OCI-LY7 (cell line): Measurements from ENCODE around the gene NRG4. TPM values are rescaled to one million over a fixed set of nuclear protein-coding genes. Genes with fewer than 3 reads are reported as not detected.
"Not testable (repeated sequence)": the region's sequence is repeated elsewhere in the genome, so short reads cannot be mapped to it uniquely, and the experiment has no call there.

ENCODE experiments used
- BruUV-seq: library from RNA; stranded (reverse); fragments of 400-500 nt; replicated peaks from 2 replicates; lab custom pipeline; 2021; lab: Mats Ljungman, UMichigan
- CTCF ChIA-PET: fragments of 300-600 bp; sonication (Branson Sonifier 250); formaldehyde crosslinking; loops from one replicate; lab custom pipeline; 2022; ENCODE audit warnings: antibody characterized with exemption; ENCODE audit not compliant: unreplicated experiment; lab: Charles Lee
- POLR2A ChIA-PET: fragments of 300-600 bp; sonication (Branson Sonifier 250); formaldehyde crosslinking; loops from one replicate; lab custom pipeline; 2022; ENCODE audit warnings: antibody characterized with exemption; lab: Charles Lee
- DNase-seq: peaks from one replicate; pipeline ENCODE4 v3.0.0-alpha.2; 2015; ENCODE audit warnings: low spot score
- H2AFZ ChIP-seq: fragments of 200-600 bp; sonication (generic), shearing (Covaris generic); 2 replicates; pipeline ENCODE4 v1.6.1; 2014; ENCODE audit warnings: mild to moderate bottlenecking, antibody characterized with exemption, low read length, moderate library complexity
- H3K27ac ChIP-seq: fragments of 200-600 bp; sonication (generic); 2 replicates; pipeline ENCODE4 v1.5.1; 2014; ENCODE audit warnings: mixed run types, low read depth, mild to moderate bottlenecking, moderate library complexity, low read length, inconsistent platforms; ENCODE audit not compliant: poor library complexity, severe bottlenecking
- H3K36me3 ChIP-seq: fragments of 200-600 bp; sonication (generic); 2 replicates; pipeline ENCODE4 v1.6.1; 2014; ENCODE audit warnings: mild to moderate bottlenecking, antibody characterized with exemption, low read length, moderate library complexity, mixed read lengths; ENCODE audit not compliant: insufficient read depth
- H3K4me1 ChIP-seq: fragments of 200-600 bp; sonication (generic); 2 replicates; pipeline ENCODE4 v1.5.1; 2014; ENCODE audit warnings: mild to moderate bottlenecking, low read length; ENCODE audit not compliant: insufficient read depth, poor library complexity, severe bottlenecking
- H3K4me2 ChIP-seq: fragments of 200-600 bp; sonication (generic); 2 replicates; pipeline ENCODE4 v1.6.1; 2014; ENCODE audit warnings: mild to moderate bottlenecking, low read length
- H3K4me3 ChIP-seq: fragments of 200-600 bp; sonication (generic); 2 replicates; pipeline ENCODE4 v1.5.1; 2014; ENCODE audit warnings: mild to moderate bottlenecking, low read depth, low read length; ENCODE audit not compliant: poor library complexity, severe bottlenecking
- H3K79me2 ChIP-seq: fragments of 200-600 bp; sonication (generic); 2 replicates; pipeline ENCODE4 v1.6.1; 2016; ENCODE audit warnings: low read depth, mild to moderate bottlenecking, low read length, moderate library complexity, mixed read lengths; ENCODE audit not compliant: insufficient read depth
- H3K9me2 ChIP-seq: fragments of 200-600 bp; sonication (generic); 2 replicates; pipeline ENCODE4 v1.6.1; 2016; ENCODE audit warnings: mild to moderate bottlenecking, low read length, mixed read lengths; ENCODE audit not compliant: insufficient read depth
- H3K9me3 ChIP-seq: fragments of 200-600 bp; sonication (generic); 2 replicates; pipeline ENCODE4 v1.6.1; 2014; ENCODE audit warnings: mild to moderate bottlenecking, mixed run types, low read length, mixed read lengths
- H4K20me1 ChIP-seq: fragments of 200-600 bp; sonication (generic); 2 replicates; pipeline ENCODE4 v1.6.1; 2014; ENCODE audit warnings: mild to moderate bottlenecking, antibody characterized with exemption, low read length, moderate library complexity, mixed read lengths; ENCODE audit not compliant: insufficient read depth
- EZH2phosphoT487 ChIP-seq: fragments of 200-600 bp; sonication (generic); IDR thresholded peaks from 2 replicates; pipeline ENCODE4 v1.6.1; 2018; ENCODE audit warnings: low read depth, borderline replicate concordance, mild to moderate bottlenecking, mixed run types, antibody characterized with exemption, low read length, moderate library complexity, mixed read lengths
- intact Hi-C: fragments of 100-400 bp; cut with micrococcal nuclease; formaldehyde crosslinking; loops from one replicate; pipeline ENCODE4 v1.10.0; 2022; ENCODE audit not compliant: unreplicated experiment
- total RNA-seq, 2 experiments: library from RNA; depleted of rRNA in 1 of 2; stranded (reverse); fragments of >200 nt in 1 of 2; shearing (Covaris generic) in 1 of 2; gene quantifications; 2 replicates each; pipeline ENCODE4 v1.2.3, GENCODE V29; 2014 to 2022
- TF ChIP-seq, protein P1 (sequence below): fragments of 200-600 bp; sonication (generic); conservative IDR thresholded peaks from 2 replicates; pipeline ENCODE4 v1.5.1; 2014; ENCODE audit warnings: mild to moderate bottlenecking, antibody characterized with exemption, low read length, moderate library complexity, mixed read lengths

The NRG4 gene
- total RNA-seq, 2 experiments from 2014 or later = not detected

DNA sequence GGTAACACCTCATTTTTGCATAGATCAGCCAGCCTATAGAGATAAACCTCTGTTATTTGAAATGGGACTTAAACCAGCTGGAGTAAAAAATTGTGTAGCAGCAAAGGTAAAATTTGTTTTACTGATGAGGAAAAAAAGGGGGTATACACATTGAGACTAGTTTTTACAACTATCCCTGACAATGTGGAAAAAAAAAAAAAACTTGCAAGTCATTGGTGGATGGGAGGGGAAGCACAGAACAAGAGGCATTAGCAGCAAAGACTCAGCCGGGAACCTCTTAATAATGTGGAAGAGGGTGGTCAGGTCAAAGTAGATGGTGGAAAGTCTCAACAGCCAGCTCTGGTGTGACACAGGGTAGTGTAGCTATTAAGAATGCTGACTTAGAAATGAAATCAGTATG, 94.1 kb downstream of the NRG4 start:
- H3K9me3 ChIP-seq = no peaks in the 10 kb centered on the region
- no peak overlapping the region for H3K4me3 ChIP-seq
- POLR2A ChIA-PET = interaction anchor here (0.6 kb wide), 2 partner anchors 342 to 831 kb away, joined by 3 to 6 read pairs; no protein-coding TSS in a partner anchor
- intact Hi-C loops = no loop called here
- H3K4me2 ChIP-seq = no peak overlapping the region
- H3K27ac ChIP-seq = no peak overlapping the region
- H3K4me1 ChIP-seq = no peaks in the 10 kb centered on the region
- no peaks in the 10 kb centered on the region for H4K20me1 ChIP-seq
- BruUV-seq = no TSS peak
- TF ChIP-seq, protein P1, sequence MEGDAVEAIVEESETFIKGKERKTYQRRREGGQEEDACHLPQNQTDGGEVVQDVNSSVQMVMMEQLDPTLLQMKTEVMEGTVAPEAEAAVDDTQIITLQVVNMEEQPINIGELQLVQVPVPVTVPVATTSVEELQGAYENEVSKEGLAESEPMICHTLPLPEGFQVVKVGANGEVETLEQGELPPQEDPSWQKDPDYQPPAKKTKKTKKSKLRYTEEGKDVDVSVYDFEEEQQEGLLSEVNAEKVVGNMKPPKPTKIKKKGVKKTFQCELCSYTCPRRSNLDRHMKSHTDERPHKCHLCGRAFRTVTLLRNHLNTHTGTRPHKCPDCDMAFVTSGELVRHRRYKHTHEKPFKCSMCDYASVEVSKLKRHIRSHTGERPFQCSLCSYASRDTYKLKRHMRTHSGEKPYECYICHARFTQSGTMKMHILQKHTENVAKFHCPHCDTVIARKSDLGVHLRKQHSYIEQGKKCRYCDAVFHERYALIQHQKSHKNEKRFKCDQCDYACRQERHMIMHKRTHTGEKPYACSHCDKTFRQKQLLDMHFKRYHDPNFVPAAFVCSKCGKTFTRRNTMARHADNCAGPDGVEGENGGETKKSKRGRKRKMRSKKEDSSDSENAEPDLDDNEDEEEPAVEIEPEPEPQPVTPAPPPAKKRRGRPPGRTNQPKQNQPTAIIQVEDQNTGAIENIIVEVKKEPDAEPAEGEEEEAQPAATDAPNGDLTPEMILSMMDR = no peak
- TF ChIP-seq EZH2phosphoT487 = no peak
- H3K9me2 ChIP-seq = no peaks in the 10 kb centered on the region
- DNase-seq = no peak
- H2AFZ ChIP-seq = no peak overlapping the region
- CTCF ChIA-PET = no interaction called here
- H3K79me2 ChIP-seq = no peaks in the 10 kb centered on the region; the same call in 1 of the 2 replicates
- H3K36me3 ChIP-seq = peaks cover 58% of the 10 kb centered on the region

DNA sequence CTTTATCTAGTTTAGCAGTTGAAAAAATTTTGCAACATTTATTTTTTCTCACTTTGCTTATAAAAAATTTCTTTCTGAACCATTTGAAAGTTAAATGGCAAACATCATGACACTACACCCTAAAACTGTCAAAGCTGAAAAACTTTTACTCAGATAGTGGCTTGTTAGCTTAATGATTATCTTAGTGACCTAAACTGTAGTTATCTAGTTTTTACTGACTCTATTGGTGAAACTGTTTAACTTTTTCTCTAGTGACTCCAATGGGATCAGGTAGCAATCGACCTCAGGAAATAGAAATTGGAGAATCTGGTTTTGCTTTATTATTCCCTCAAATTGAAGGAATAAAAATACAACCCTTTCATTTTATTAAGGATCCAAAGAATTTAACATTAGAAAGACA, 95.2 kb downstream of the NRG4 start:
- intact Hi-C loops = no loop called here
- Histone ChIP-seq H4K20me1 (no peaks in the 10 kb centered on the region), H3K4me3 (no peak overlapping the region), H3K36me3 (peaks cover 59% of the 10 kb centered on the region), H3K9me3 (no peaks in the 10 kb centered on the region), H3K4me1 (no peaks in the 10 kb centered on the region), H3K9me2 (no peaks in the 10 kb centered on the region), H3K79me2 (no peaks in the 10 kb centered on the region; the same call in 1 of the 2 replicates), H3K27ac (no peak overlapping the region), H3K4me2 (no peak overlapping the region), H2AFZ (no peak overlapping the region)
- TF ChIP-seq, protein P1 = no peak
- ChIA-PET CTCF (no interaction called here), POLR2A (no interaction called here)
- DNase-seq = no peak
- BruUV-seq = no TSS peak

DNA sequence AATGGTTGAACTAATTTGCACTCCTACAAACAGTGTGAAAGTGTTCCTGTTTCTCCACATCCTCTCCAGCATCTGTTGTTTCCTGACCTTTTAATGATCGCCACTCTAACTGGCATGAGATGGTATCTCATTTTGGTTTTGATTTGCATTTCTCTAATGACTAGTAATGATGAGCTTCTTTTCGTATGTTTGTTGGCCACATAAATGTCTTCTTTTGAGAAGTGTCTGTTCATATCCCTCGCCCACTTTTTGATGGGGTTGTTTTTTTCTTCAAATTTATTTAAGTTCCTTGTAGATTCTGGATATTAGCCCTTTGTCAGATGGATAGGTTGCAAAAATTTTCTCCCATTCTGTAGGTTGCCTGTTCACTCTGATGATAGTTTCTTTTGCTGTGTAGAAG, 101.9 kb downstream of the NRG4 start:
- intact Hi-C loops, H2AFZ ChIP-seq, BruUV-seq, POLR2A ChIA-PET, H3K27ac ChIP-seq, H4K20me1 ChIP-seq, H3K4me2 ChIP-seq, H3K9me2 ChIP-seq, CTCF ChIA-PET, H3K4me3 ChIP-seq, H3K79me2 ChIP-seq, DNase-seq, H3K4me1 ChIP-seq, H3K9me3 ChIP-seq: not testable (repeated sequence)
- peaks cover 59% of the 10 kb centered on the region for H3K36me3 ChIP-seq
